ENCODE results near the gene IL1A.

Gene IL1A

GRCh38 chr2:112760149-112760548 lies 24.1 kb downstream of the IL1A start:
- no peak for DNase-seq

- no peak for DNase-seq
Measured at GRCh38 chr2:112758711-112759110, 25.6 kb downstream of the IL1A start.

DNA sequence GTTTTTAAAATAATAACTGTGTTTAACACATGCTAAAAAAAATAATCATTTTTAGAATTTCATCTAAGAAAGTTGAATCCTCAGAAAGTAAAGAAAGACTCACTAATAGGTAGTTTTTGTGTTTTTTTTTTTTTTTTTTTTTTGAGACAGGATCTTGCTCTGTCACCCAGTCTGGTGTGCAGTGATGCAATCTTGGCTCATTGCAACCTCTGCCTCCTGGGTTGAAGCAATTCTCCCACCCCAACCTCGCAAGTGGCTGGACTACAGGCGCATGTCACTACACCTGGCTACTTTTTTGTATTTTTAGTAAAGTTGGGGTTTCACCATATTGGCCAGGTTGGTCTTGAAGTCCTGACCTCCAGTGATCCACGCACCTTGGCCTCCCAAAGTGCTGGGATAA lies 27.0 kb downstream of the IL1A start:
- no peak for DNase-seq

GRCh38 chr2:112756207-112756606 lies 28.1 kb downstream of the IL1A start:
- no peak for DNase-seq

GRCh38 chr2:112755444-112755843 lies 28.8 kb downstream of the IL1A start:
- no peak for DNase-seq

- no peak for DNase-seq
Measured at GRCh38 chr2:112754564-112754963, 29.7 kb downstream of the IL1A start.

DNA sequence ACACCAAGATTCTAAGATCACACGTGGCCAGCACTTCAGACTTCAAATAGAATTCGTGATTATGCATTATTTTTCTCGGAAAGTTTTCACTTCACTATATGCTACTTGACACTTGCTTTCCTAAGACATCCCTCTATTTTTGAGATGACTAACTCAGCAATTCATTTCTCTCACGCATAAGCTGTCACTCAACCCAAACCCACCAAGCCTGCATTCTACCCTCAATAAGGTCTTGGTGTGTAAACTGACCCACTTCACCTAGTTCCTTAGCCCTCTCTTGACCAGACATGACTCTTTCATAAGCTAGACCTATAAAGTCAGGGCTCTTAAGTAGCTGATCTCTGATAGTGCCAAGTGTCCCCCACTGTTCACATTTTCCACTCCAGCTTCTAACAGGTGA lies 31.6 kb downstream of the IL1A start:
- no peak for DNase-seq

DNA sequence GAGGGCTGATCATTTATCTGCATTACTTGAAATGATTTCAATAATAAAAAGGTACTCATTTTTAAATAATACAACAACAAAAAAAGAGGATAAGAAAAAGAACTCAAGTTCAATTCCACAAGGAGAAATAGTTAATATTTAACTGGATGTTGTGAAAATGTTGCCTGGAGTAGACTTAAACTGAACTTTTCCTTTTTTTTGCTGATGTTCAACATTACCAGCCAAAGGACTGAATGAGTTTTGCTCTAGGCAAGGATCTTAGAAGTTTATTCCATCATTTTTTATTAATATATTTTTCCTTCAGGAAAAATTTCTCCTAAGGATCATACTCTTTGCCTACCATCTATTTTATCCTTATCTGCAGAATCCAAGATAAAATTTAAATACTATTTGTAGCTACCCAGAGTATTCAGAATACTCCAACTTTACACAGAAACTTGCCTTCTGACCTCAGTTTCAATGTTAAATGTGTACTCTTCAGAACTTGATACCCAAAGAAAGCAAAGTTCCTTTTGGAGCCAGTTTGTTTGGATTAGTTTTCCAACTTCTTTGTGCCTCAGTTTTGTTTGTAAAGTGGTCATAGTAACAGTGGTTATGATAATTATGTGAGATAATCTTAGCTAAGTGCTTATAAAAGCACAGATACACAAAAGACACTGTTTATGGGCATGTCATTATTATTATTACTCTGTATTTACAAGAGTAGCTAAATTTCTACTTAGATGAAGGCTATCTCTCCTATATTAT lies 32.7 kb downstream of the IL1A start:
- no peak for DNase-seq

DNA sequence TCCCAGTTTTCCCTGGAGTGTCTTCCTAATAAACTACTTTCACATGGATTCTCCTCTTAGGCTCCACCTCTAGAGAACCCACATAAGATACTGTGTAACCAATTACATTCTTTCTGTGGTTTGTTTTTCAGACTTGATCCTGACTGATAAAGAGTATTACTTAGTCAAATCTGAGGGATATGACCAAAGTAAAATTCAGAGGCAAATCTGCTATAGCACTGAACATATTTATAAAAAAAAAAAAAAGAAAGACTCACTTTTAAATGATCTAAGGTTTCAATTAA lies 33.8 kb downstream of the IL1A start:
- no peak for DNase-seq

DNA sequence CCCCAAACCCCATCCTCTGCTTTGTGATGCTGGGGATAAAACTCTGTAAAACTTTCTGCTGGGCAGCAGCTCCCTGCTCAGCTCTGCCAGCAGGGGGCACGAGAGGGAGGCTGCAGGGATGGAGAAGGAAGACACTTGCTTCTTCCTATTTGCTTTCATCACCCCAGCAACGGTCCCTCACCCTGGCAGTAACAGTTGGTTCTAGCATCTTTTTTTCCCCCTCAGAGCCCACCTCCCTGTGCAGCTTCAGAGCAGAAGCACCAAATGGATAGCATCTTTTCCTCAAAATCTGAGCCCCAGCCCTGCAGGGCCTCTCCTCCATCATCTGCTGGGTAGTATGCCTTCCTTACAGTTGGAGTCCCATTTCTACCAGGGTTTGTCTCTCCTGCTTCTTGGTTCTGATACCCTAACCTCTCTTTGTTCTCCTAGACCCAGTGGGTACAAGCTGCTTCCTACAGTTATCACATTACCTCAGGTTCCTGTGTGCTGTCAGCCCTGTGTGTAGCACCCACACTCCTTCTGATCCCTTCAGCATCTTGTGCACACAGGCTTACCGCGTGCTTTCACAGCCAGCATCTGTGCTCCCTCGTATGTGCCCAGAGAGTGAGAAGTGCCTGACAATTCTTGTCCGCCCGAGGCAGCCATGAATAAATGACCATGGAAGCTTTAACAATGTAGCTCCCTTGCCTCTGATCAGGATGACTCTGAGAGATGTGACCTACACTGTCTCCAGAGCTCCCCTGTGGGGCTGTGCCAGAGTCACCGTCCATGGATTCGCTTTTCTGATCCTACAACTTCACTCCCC lies 34.3 kb downstream of the IL1A start:
- DNase-seq: no peak

GRCh38 chr2:112740527-112740926 lies 43.8 kb downstream of the IL1A start:
- no peak for DNase-seq

DNA sequence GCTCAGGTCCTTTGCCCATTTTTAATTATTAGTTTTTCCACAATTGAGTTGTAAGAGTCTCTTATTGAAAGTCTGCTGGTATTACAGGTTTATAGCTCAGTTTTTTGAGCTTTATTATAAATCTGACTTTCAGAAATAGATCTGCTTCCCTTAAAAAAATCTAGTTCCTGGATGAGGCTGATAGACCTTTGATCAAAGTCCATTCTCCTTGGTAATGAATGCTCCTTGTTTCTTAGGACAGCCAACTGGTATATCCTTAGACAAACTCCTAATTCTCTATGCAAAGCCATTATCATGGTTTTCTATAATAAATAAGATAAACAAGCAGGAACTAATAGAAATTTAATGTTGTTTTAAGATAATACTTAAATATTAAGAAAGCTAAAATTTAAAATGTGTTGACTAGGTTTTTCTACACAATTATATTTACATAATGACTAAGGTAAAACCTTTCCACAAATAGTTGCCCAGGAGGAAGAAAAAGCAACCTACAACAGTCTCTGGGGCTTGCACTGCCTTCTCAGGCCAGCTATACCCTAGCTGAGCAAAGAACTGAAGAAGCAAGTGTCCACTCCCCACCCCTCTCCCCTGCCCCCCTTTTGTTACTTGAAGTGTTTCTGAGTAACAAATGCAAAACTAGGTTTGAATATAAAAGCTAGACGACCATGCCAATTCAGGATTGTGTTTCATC lies 46.6 kb downstream of the IL1A start:
- DNase-seq: no peak

DNA sequence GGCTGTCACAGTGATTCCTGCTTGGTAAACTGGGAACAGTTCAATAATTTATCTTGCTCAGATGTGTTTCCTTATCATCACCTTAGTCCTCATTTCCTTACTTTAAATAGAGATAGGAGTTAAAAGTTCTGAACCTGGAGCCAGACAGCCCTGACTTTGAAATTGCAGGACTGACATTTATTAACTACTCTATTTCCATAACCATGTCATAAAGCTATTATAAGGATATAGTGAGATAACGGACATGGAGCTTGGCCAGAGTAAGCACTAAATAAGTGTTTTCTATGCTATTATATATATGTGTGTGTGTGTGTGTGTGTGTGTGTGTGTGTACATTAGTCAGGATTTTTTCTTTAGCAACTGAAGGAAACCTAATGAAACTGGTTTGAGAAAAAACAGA lies 50.4 kb downstream of the IL1A start:
- DNase-seq: no peak

- DNase-seq: no peak
Measured at GRCh38 chr2:112733456-112733855, 50.8 kb downstream of the IL1A start.

DNA sequence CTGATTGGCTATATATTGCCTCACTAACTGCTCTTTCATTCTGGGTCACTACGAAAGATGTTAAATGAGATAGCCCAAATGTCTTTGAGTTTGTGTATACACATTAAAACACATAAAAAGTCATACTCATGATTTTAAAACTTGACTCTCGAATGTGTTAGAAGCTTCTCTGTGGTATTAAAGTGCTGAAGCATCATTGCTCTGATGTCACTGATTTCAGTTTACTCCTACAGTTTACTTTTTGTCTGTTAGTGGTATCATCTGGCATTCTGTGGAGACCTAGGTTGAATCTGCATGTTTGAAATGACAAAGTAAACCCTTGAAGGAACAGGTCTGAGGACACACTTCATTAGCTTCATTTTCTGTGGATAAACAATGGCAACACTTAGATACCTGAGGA lies 52.8 kb downstream of the IL1A start:
- DNase-seq: no peak

DNA sequence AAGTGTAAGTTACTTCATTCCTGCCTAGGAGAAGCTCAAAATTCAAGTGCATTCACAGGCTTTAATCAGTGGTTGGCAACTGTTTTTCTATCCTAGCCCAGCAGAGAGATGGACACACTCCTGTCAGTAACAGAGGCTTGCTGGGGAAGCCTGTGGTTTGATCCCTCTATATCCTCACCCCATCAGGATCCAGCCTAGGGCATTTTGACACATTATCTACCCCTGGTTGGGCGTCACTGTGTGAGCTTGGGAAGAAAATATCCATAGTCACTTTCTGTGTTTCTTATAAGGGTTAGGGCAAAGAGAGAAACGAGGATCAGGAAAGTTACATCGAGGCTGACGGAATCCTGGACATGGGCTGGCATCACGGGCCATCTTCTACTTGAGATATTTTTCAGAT lies 53.5 kb downstream of the IL1A start:
- no peak for DNase-seq

DNA sequence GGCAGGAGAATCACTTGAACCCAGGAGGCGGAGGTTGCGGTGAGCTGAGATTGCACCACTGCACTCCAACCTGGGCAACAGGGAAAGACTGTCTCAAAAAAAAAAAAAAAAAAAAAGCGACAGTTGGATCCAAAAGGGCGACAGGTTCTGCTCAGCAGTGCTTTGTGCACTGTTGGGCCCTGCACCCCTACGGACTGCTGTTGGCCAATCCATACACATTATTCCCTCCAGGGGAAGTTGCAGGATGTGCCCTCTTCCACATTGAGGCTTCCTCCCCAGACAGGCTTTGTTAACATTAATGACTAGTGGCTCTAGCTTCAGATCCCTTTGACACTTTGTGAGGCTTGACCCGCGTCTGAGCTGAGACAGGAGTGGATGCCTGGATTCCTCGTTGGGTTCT lies 54.1 kb downstream of the IL1A start:
- DNase-seq: no peak

DNA sequence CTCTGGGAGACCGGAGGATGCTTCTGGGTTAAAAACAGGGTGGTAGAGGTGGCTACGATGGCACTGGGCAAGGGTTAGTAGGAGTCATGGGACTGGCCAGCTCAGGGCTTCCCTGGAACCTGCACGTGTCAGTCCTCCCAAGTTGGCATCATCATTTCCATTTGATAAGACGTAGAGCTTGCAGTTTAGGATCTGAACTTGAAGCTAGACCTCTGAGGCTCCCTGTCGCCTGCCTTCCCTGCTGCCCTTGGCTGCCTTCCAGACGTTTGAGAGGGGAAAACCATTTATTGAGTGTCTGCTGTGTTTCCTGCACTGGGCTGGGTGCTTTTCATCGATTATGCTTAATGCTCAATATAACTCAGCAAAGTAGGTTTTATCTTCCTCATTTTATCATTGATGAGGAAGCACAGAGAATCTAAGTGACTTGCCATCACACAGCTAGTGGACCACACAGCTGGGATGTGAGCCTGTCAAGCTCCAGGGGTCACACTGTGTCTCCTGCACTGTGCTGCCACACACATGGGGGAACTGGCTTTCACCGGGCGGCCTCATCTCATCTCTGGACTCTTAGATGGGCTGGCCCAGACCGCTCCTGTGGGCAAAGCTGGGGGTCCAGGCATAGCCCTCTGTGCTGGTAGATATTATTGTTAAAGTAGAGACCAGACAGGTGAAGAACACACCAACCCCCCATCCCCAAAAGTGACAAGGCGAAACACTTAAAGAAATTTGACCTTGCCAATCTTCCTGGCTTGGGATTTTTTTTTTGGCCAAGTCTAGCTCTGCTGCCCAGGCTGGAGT lies 55.7 kb downstream of the IL1A start:
- DNase-seq: no peak

DNA sequence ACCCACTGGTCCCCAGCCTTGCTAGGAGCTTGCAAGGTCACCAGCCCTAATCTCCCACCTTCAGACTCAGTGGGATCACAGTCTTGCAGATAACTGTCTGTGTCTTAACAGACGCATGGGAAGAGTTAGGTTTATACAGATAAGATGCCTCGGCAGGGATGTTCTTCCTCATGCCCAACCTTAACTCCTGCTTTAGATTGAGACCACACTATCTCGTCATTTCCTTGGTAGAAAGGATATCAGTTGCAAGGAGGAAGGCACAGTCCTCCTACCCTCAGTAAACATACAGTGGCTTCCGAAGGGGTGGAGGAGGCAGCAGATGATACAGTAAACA lies 56.3 kb downstream of the IL1A start:
- DNase-seq: no peak

DNA sequence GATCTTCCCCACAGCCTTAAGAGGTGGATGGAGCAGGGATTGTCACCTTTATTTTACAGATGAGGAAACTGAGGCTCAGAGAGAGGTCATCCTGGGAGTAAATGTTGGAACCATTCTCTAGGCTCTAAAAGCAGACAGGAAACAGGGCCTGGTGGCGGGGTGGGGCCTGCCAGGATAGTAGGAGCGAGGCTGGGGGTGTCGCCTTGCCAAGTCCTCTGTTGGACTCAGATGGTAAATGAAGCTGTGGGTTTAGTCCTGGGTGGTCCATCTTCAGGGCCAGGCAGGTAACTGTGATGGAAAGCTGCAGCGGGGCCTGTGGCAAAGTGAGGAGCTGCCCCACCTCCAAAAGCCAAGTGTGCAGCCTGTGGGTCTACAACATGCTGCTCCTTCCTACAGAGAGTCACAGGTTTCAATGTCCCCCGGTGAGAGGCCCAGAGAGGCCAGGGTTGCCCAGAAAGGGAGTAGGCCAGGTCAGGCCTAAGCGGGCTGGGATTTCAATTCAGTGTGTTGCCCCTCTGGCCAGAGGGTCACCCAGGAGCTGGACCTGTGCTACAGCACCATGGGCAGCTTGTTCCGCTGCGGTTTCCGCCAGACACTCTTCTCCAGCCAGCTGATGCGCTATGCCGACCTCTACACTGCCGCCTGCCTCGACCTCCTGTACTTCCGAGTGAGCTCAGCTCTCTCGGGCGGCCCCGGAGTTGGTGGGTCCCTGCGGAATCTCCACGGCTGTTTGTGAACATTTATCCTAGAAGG lies 56.8 kb downstream of the IL1A start:
- DNase-seq: no peak

DNA sequence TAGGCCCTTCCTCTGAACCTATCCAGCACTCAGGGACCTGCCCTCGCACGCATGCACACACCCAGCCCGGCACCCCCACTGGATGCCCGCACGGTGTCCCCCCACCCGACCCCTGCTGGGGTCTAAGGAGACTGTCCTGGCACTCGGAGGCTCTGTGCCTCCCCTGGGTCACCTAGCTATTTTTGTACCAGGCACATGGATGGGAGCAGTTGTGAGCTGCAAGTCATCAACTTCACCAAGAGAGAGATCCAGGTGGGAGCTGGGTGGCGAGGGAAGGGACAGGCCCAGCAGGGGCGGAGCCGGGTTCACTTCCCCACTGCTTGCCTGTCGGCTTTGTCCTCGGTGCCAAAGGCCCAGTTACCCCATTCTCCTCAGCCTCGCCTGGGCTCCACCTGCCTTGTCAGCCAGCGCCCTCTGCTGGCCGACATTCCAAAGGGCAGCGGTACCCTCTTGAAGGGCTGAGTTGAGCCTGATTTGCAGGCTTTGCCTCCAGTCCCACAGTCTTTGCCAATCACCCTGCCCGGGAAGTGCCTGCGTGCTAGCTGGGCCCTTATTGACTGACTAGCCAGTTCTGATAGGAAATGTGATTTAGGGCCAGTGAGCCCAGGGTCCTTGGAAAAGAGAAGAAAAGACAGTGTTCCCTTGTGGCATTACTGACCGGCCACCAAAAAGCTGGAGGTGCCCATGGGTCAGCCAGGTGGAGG lies 57.7 kb downstream of the IL1A start:
- DNase-seq: peak; percentile 76
